Adrenal gland (tissue), 5 donors: Measurements from ENCODE around the gene FOSL2.

ENCODE experiments used
- POLR2A ChIP-seq, 2 donors: fragments of 450-650 bp; IDR thresholded peaks; one replicate each; pipeline ENCODE4 v1.6.1; 2017; ENCODE audit warnings: antibody characterized with exemption in 2 of 2, mild to moderate bottlenecking in 2 of 2, moderate library complexity in 1 of 2
- TF ChIP-seq, protein P1 (sequence below), 6 experiments: fragments of 450-650 bp in 4 of 6; fragments of 200-600 bp in 2 of 6; sonication (generic) in 1 of 6; IDR thresholded peaks; 1 replicate in 5 of 6; 2 replicates in 1 of 6; pipeline versions ENCODE4 v1.5.1 to v1.8.0; 2016 to 2021; ENCODE audit warnings: antibody characterized with exemption in 6 of 6, mild to moderate bottlenecking in 2 of 6, moderate library complexity in 1 of 6
- donor health status: DM: no; HTN: no; CAD: no.

- TF ChIP-seq, protein P1, sequence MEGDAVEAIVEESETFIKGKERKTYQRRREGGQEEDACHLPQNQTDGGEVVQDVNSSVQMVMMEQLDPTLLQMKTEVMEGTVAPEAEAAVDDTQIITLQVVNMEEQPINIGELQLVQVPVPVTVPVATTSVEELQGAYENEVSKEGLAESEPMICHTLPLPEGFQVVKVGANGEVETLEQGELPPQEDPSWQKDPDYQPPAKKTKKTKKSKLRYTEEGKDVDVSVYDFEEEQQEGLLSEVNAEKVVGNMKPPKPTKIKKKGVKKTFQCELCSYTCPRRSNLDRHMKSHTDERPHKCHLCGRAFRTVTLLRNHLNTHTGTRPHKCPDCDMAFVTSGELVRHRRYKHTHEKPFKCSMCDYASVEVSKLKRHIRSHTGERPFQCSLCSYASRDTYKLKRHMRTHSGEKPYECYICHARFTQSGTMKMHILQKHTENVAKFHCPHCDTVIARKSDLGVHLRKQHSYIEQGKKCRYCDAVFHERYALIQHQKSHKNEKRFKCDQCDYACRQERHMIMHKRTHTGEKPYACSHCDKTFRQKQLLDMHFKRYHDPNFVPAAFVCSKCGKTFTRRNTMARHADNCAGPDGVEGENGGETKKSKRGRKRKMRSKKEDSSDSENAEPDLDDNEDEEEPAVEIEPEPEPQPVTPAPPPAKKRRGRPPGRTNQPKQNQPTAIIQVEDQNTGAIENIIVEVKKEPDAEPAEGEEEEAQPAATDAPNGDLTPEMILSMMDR (IDR thresholded peaks at IDR 0.05), result no peak
- no peak for TF ChIP-seq POLR2A (IDR thresholded peaks at IDR 0.05)
Measured at GRCh38 chr2:28354920-28355520, 37.6 kb upstream of the FOSL2 start.
